NT2/D1 (cell line): Measurements from ENCODE around the gene EIF1AD.
A peak's percentile ranks its signal among the peaks of the same experiment; 100 is the strongest.

Experiments used
- DNase-seq: peaks from one replicate; pipeline ENCODE4 v3.0.0-alpha.2; 2011; ENCODE audit warnings: low read depth, low spot score
- H3K27me3 ChIP-seq: 2 replicates; pipeline ENCODE4 v1.6.0; 2011; ENCODE audit warnings: mild to moderate bottlenecking; ENCODE audit not compliant: insufficient read length, insufficient read depth
- H3K36me3 ChIP-seq: 2 replicates; pipeline ENCODE4 v1.6.1; 2011; ENCODE audit warnings: mild to moderate bottlenecking, low read length, mixed read lengths; ENCODE audit not compliant: insufficient read depth, insufficient read length
- H3K4me1 ChIP-seq: 2 replicates; pipeline ENCODE4 v1.5.1; 2011; ENCODE audit not compliant: insufficient read depth, insufficient read length
- H3K4me3 ChIP-seq: 2 replicates; pipeline ENCODE4 v1.5.1; 2011; ENCODE audit warnings: low read depth; ENCODE audit not compliant: insufficient read length
- H3K9ac ChIP-seq: 2 replicates; pipeline ENCODE4 v1.6.0; 2011; ENCODE audit warnings: low read depth; ENCODE audit not compliant: insufficient read length
- H3K9me3 ChIP-seq: 2 replicates; pipeline ENCODE4 v1.5.1; 2011; ENCODE audit warnings: mild to moderate bottlenecking, low read length; ENCODE audit not compliant: insufficient read depth
- SUZ12 ChIP-seq: IDR thresholded peaks from 2 replicates; pipeline ENCODE4 v1.6.1; 2011; ENCODE audit not compliant: insufficient read length, insufficient read depth; ENCODE audit errors: extremely low read depth
- YY1 ChIP-seq: IDR thresholded peaks from 2 replicates; pipeline ENCODE4 v1.6.1; 2011; ENCODE audit not compliant: insufficient read length, insufficient read depth
- ZNF274 ChIP-seq: IDR thresholded peaks from 2 replicates; pipeline ENCODE4 v1.6.1; 2011; ENCODE audit warnings: mild to moderate bottlenecking, low read depth, low read length

EIF1AD gene

DNA sequence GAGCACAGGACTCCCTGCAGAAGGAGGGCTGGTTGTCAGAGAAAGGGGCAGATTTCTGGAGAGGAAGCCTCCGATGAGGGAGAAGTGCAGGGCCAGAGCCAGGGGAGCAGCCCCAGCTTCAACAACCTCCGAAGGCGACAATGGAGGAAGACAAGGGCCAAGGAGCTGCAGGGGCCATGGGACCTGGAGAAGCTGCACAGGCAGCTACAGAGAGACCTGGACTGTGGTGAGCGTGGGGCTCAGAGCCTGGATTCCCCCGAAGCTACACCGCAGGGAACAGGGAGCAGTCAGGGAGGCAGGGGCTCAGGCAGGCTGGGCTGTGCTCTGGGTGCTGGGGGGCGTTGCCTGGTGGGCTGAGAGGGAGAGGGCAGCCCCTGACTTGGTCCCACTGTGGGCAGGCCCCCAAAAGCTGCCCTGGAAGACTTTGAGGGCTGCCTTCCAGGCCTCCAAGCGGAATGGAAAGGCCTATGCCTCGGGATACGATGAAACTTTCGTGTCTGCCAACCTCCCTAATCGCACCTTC is 54.3 kb downstream of the EIF1AD start:
- H3K9me3 ChIP-seq: no peaks in the 10 kb centered on the region
- TF ChIP-seq YY1 (no peak), SUZ12 (no peak), ZNF274 (no peak)
- peaks cover 12% of the 10 kb centered on the region for H3K4me1 ChIP-seq
- no peak for DNase-seq
- H3K27me3 ChIP-seq: no peaks in the 10 kb centered on the region
- H3K9ac ChIP-seq: peak overlapping the region; percentile 24
- H3K36me3 ChIP-seq: no peaks in the 10 kb centered on the region
- H3K4me3 ChIP-seq: no peak overlapping the region

DNA sequence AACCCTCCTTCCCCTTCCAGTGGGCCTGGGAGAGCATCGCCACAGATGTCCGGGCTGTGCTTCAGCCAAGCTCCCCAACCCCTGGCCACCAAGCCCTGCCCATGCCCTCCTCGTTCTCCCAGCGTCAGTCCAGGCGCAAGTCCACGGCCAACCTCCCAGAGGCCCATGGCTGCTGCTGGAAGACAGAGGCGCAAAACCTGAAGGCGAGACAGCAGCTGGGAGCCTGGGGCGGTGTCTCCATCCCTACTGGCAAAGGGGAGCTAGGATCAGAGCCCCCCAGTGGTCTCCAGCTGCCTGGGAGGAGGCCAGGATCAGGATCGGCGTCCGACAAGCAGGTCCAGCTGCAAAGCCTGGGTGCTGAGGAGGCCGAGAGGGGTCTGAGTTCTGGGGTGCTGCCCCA is 54.8 kb downstream of the EIF1AD start:
- Histone ChIP-seq H3K9me3 (no peaks in the 10 kb centered on the region), H3K9ac (peak overlapping the region; percentile 24), H3K4me1 (peaks cover 12% of the 10 kb centered on the region), H3K27me3 (no peaks in the 10 kb centered on the region), H3K36me3 (no peaks in the 10 kb centered on the region), H3K4me3 (peak overlapping the region; percentile 3)
- no peak for TF ChIP-seq ZNF274
- no peak for TF ChIP-seq YY1
- TF ChIP-seq SUZ12: no peak
- no peak for DNase-seq

DNA sequence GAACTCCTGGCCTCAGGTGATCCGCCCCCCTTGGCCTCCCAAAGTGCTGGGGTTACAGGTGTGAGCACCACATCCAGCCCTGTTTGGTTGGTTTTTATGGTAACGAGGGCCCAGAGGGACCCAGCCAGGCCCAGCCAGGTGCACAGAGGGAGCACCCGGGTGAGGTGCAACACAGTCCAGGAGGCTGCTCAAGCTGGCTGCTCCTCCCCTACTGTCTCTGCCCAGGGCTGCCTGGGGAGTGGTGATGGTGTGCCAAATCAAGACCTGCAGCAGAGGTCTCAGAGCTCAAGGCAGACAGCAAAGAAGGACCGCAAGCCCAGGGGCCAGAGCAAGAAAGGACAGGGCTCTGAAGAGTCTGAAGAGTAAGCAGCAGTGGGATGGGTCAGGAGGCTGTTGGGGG is 55.3 kb downstream of the EIF1AD start:
- no peak overlapping the region for H3K9ac ChIP-seq
- DNase-seq: no peak
- peak overlapping the region; percentile 3 for H3K4me3 ChIP-seq
- no peaks in the 10 kb centered on the region for H3K27me3 ChIP-seq
- no peaks in the 10 kb centered on the region for H3K36me3 ChIP-seq
- TF ChIP-seq YY1 (no peak), SUZ12 (no peak), ZNF274 (no peak)
- H3K4me1 ChIP-seq: peaks cover 14% of the 10 kb centered on the region
- no peaks in the 10 kb centered on the region for H3K9me3 ChIP-seq
